ELR (cell line): ENCODE results near the gene CNNM3.

Experiments used
- DNase-seq: peaks from one replicate; pipeline ENCODE4 v3.0.0-alpha.2; 2015; ENCODE audit warnings: low read depth

The CNNM3 gene

DNA sequence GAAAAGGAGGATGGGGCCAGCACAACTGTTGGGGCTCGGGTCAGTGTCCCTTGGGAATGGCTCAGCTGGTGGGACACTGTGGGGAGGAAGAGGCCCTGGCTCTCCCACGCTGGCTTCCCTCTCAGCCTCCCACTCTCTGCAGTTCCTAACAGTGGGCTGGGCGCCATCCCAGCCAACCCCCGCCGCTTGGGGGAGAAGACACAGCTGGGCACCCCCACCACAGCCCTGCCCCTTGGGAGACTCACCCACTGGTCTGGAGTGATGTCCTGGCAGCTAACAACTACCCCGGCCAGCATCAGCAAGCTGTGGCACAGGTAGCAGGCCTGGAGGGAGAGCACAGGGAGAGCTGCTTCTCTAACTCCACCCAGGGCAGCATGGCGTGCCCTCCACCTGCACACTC is 62.1 kb downstream of the CNNM3 start:
- DNase-seq, result no peak

- no peak for DNase-seq
These were observed 62.9 kb downstream of the CNNM3 start for GRCh38 chr2:96878796-96879544.

- DNase-seq, result no peak
These were observed 63.5 kb downstream of the CNNM3 start for GRCh38 chr2:96879545-96880040.

- no peak for DNase-seq
These were observed 64.8 kb downstream of the CNNM3 start for GRCh38 chr2:96880891-96881273.

DNA sequence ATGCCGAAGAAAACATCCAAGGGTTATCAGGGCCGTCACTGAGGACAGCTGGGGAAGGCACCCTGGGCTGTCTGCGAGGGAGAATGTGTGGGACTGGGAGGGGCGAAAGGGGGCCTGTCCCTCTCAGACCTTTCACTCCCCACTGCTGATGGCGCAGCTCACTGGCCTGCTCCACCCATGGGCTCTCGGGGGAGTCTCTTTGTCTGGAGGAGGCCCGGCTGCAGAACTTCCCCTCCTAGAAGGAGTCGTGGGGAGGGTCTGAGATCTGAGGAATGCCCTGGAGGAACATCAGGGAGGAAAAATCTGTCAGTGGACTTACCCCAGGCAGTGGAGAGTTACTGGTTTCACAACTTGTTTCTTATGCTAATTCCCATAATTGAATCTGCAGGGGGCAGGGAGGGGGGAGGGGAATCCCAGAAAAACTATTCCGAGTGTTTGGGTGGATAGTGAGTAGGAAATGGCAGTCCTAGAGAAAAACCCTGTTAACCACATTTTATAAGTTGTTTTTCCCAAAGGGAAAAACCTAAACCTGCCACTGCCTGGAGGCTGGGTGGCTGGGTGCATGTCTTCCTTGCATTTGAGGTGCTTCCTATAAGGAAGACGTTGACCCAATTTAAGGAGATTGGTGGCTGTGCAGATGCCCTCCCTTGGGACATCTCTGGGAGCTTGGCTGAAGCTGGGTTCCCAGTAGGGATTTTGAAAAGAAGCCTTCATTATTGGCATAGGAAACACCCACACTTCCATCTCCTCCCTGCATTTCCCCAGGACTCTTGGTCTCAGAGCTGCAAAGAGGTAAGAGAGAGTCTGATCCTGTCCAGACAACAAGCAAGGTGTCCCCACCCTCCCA is 65.5 kb downstream of the CNNM3 start:
- no peak for DNase-seq

DNA sequence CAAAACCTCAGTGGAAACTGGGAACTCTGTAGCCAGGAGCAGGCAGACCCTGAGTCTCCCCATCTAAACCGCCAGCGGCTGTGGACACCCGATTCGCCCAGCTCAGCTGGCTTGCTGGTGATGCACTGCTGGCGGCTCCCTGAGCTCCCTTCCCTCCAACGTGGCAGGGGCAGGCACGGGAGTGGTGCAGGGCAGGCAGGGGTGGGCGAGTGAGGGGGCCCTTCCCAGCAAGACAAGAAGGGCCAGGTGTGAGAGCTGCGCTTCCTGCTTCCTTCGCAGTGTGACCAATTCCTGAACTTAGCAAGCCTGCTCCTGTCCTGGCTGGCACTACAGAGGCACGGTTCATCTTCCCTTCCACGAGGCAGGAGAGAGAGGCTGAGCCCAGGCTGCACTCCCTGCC is 66.2 kb downstream of the CNNM3 start:
- DNase-seq, result no peak

DNA sequence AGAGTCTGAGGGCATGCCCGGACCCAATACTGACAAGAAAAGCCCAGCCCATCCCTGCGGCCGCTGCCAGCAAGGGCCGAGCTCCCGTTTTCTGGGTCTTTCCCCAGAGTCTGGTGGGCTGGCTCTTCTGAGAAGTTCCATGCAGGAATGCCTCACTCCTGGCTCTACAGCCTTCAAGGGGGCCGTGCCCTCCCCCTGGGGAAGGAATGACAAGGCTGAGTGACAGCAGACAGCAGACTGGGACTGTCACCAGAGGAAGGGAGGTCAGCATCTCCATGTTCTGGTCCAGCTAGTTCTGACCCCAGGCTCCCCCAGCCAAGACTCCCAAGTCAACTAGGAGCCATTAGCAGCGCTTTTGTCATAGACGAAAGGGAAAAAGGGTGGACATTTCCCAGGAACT is 66.8 kb downstream of the CNNM3 start:
- DNase-seq, result no peak

DNA sequence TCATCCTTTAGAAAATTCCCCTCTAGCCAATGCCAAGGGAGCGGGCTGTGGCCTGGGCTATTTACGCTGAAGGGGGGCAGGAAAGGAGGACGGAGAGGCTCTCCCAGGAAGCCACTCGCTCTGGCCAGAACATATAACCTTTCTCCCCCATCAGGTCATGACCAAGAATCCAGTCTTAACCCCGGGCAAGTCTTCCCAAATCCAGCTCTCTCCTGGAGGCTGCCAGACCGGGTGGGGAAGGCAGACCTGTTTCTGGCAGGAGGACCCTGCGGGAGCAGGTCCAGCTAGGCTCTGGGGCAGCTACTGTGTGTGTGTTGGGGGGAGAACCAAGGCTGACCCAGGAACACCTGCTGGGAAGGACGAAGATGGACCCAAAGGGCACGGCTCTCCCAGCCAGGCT is 67.2 kb downstream of the CNNM3 start:
- no peak for DNase-seq
